Liver (tissue), 9 donors: ENCODE data around the gene ISG15. TPM values are rescaled to one million over a fixed set of nuclear protein-coding genes. Genes with fewer than 3 reads are reported as not detected.

Experiments
- DNase-seq: peaks from one replicate; pipeline ENCODE4 v3.0.0-alpha.2; 2017; ENCODE audit warnings: low spot score
- H3K27ac ChIP-seq, 2 donors: one replicate each; pipeline ENCODE4 v1.7.0; 2013; ENCODE audit warnings: inconsistent platforms in 2 of 2, low read length in 2 of 2, control low read depth in 1 of 2, low read depth in 1 of 2, mild to moderate bottlenecking in 1 of 2
- H3K27me3 ChIP-seq, 4 donors: one replicate each; pipeline versions ENCODE4 v1.6.1 to v1.7.0; 2013; ENCODE audit warnings: low read length in 3 of 4, inconsistent platforms in 1 of 4, mild to moderate bottlenecking in 1 of 4, moderate library complexity in 1 of 4; ENCODE audit not compliant: control insufficient read depth in 4 of 4, insufficient read depth in 4 of 4
- H3K36me3 ChIP-seq, 4 donors: one replicate each; pipeline versions ENCODE4 v1.6.1 to v1.7.0; 2013; ENCODE audit warnings: low read length in 3 of 4, mild to moderate bottlenecking in 3 of 4, low read depth in 1 of 4, moderate library complexity in 1 of 4; ENCODE audit not compliant: control insufficient read depth in 4 of 4, insufficient read depth in 3 of 4
- H3K4me1 ChIP-seq, 4 donors: one replicate each; pipeline versions ENCODE4 v1.6.1 to v1.7.0; 2013; ENCODE audit warnings: low read length in 3 of 4, mild to moderate bottlenecking in 3 of 4, moderate library complexity in 1 of 4; ENCODE audit not compliant: control insufficient read depth in 4 of 4, insufficient read depth in 4 of 4
- H3K4me3 ChIP-seq, 3 donors: one replicate each; pipeline versions ENCODE4 v1.6.1 to v1.7.0; 2013; ENCODE audit warnings: low read length in 3 of 3, control low read depth in 1 of 3, low read depth in 1 of 3, mild to moderate bottlenecking in 1 of 3
- H3K9ac ChIP-seq, 2 donors: one replicate each; pipeline ENCODE4 v1.7.0; 2013; ENCODE audit warnings: low read length in 2 of 2, mild to moderate bottlenecking in 2 of 2, moderate library complexity in 2 of 2, control low read depth in 1 of 2, low read depth in 1 of 2
- H3K9me3 ChIP-seq, 4 donors: one replicate each; pipeline versions ENCODE4 v1.6.1 to v1.7.0; 2013; ENCODE audit warnings: low read length in 3 of 4; ENCODE audit not compliant: control insufficient read depth in 4 of 4
- ATF3 ChIP-seq: IDR thresholded peaks from 2 replicates; pipeline ENCODE4 v1.6.1; 2016; ENCODE audit warnings: antibody characterized with exemption
- CTCF ChIP-seq: fragments of 150-350 bp; IDR thresholded peaks from 2 replicates; pipeline ENCODE4 v1.5.1; 2017; ENCODE audit warnings: improper control_type of control experiment, low read depth, low read length; ENCODE audit not compliant: missing input control
- EGR1 ChIP-seq, 2 donors: IDR thresholded peaks; 2 replicates each; pipeline ENCODE4 v1.6.1; 2016 to 2018; ENCODE audit warnings: antibody characterized with exemption in 2 of 2, low read depth in 2 of 2
- FOXA1 ChIP-seq: IDR thresholded peaks from 2 replicates; pipeline ENCODE4 v1.6.1; 2016; ENCODE audit warnings: antibody characterized with exemption
- FOXA2 ChIP-seq: IDR thresholded peaks from 2 replicates; pipeline ENCODE4 v1.6.1; 2016; ENCODE audit warnings: antibody characterized with exemption
- GABPA ChIP-seq, 2 donors: IDR thresholded peaks in 1 of 2; conservative IDR thresholded peaks in 1 of 2; 2 replicates each; pipeline ENCODE4 v1.6.1; 2016; ENCODE audit warnings: antibody characterized with exemption in 2 of 2, mild to moderate bottlenecking in 1 of 2, moderate library complexity in 1 of 2
- HNF4A ChIP-seq, 2 donors: conservative IDR thresholded peaks; 2 replicates each; pipeline ENCODE4 v1.6.1; 2016; ENCODE audit warnings: antibody characterized with exemption in 2 of 2, mild to moderate bottlenecking in 2 of 2
- JUND ChIP-seq, 2 donors: IDR thresholded peaks; 2 replicates each; pipeline ENCODE4 v1.6.1; 2016; ENCODE audit warnings: antibody characterized with exemption in 2 of 2
- MAX ChIP-seq: IDR thresholded peaks from 2 replicates; pipeline ENCODE4 v1.6.1; 2016; ENCODE audit warnings: antibody characterized with exemption
- NR2F2 ChIP-seq: IDR thresholded peaks from 2 replicates; pipeline ENCODE4 v1.6.1; 2016; ENCODE audit warnings: antibody characterized with exemption
- RAD21 ChIP-seq, 2 donors: IDR thresholded peaks; 2 replicates each; pipeline ENCODE4 v1.6.1; 2016; ENCODE audit warnings: antibody characterized with exemption in 2 of 2, mild to moderate bottlenecking in 2 of 2
- REST ChIP-seq: IDR thresholded peaks from 2 replicates; pipeline ENCODE4 v1.6.1; 2016; ENCODE audit warnings: antibody characterized with exemption, mild to moderate bottlenecking
- SP1 ChIP-seq: IDR thresholded peaks from 2 replicates; pipeline ENCODE4 v1.6.1; 2018; ENCODE audit warnings: antibody characterized with exemption, mild to moderate bottlenecking
- TAF1 ChIP-seq: conservative IDR thresholded peaks from 2 replicates; pipeline ENCODE4 v1.6.1; 2016; ENCODE audit warnings: antibody characterized with exemption, mild to moderate bottlenecking
- YY1 ChIP-seq: IDR thresholded peaks from 2 replicates; pipeline ENCODE4 v1.6.1; 2016; ENCODE audit warnings: antibody characterized with exemption, mild to moderate bottlenecking
- ZBTB33 ChIP-seq: IDR thresholded peaks from 2 replicates; pipeline ENCODE4 v1.6.1; 2016; ENCODE audit warnings: antibody characterized with exemption
- WGBS: extraction: QIAGEN DNeasy Blood & Tissue Kit; methylation state at CpG from one replicate; pipeline ENCODE4 v1.1.7; 2013; 5-methylcytosine and 5-hydroxymethylcytosine counted together
- polyA plus RNA-seq, 2 donors: library from polyadenylated mRNA; stranded (reverse) in 1 of 2; unstranded in 1 of 2; fragments of 200-250 nt in 1 of 2; fragments of >200 nt in 1 of 2; fragmentation: Nextera tagmentation in 1 of 2; extraction: Ambion mirVana in 1 of 2; gene quantifications; one replicate each; pipeline versions ENCODE4 v1.2.1 to v1.2.3, GENCODE V29; 2013 to 2015
- total RNA-seq, 2 donors: library from RNA; depleted of rRNA; stranded (reverse); fragments of >200 nt; gene quantifications; one replicate each; pipeline ENCODE4 v1.2.3, GENCODE V29; 2014
- donor health status: healthy.
- donor health status: healthy.
- donor health status: healthy.
- donor health status: healthy.
- donor health status: healthy.

Gene ISG15
- total and polyA plus RNA-seq, 4 donors = 9.3 to 89.4 (median 56.5) TPM

- 79% methylated on average over 15 of the region's 15 CpGs for WGBS
- Histone ChIP-seq H3K36me3 (no peaks in the 10 kb centered on the region), H3K9me3 (no peaks in the 10 kb centered on the region), H3K9ac (no peak overlapping the region), H3K4me1 (peaks cover 3 to 12% (median 9%) of the 10 kb centered on the region in 4 donors), H3K27me3 (peaks cover 0 to 24% (median 1%) of the 10 kb centered on the region in 4 donors), H3K27ac (no peak overlapping the region), H3K4me3 (no peak overlapping the region)
- DNase-seq = no peak
- TF ChIP-seq REST = no peak
- TF ChIP-seq MAX = no peak
- TF ChIP-seq GABPA (IDR thresholded peaks at IDR 0.05 in 1 of 2, conservative IDR thresholded peaks at IDR 0.05 in 1 of 2) = no peak
- no peak for TF ChIP-seq ZBTB33
- no peak for TF ChIP-seq TAF1
- no peak for TF ChIP-seq YY1
- TF ChIP-seq ATF3 = no peak
- TF ChIP-seq EGR1 (IDR thresholded peaks at IDR 0.05; ENCODE audit: low read depth in 2 of 2) = no peak
- TF ChIP-seq FOXA1 = no peak
- TF ChIP-seq FOXA2 = no peak
- TF ChIP-seq HNF4A (conservative IDR thresholded peaks at IDR 0.05) = no peak
- no peak for TF ChIP-seq NR2F2
- TF ChIP-seq RAD21 (IDR thresholded peaks at IDR 0.05) = no peak
- TF ChIP-seq CTCF = no peak
- TF ChIP-seq JUND (IDR thresholded peaks at IDR 0.05) = no peak
- TF ChIP-seq SP1 = no peak
Measured at GRCh38 chr1:969260-969855, 43.9 kb upstream of the ISG15 start.
